GM12873 (cell line): Measurements from ENCODE around the gene CCIN.

Source experiments
- CTCF ChIP-seq: IDR thresholded peaks from 2 replicates; pipeline ENCODE4 v1.5.1; 2012; ENCODE audit warnings: low read depth, mild to moderate bottlenecking, moderate library complexity, low read length, control low read depth; ENCODE audit not compliant: insufficient read depth; ENCODE audit errors: missing control alignments

Gene CCIN

GRCh38 chr9:36148311-36149051 lies 20.7 kb upstream of the CCIN start:
- no peak for TF ChIP-seq CTCF

GRCh38 chr9:36149197-36149596 lies 20.0 kb upstream of the CCIN start:
- TF ChIP-seq CTCF, result no peak

GRCh38 chr9:36150574-36151315 lies 18.4 kb upstream of the CCIN start:
- no peak for TF ChIP-seq CTCF

- no peak for TF ChIP-seq CTCF
These were observed 17.6 kb upstream of the CCIN start for GRCh38 chr9:36151316-36152210.

GRCh38 chr9:36152741-36153438 lies 16.3 kb upstream of the CCIN start:
- TF ChIP-seq CTCF, result no peak

GRCh38 chr9:36153746-36154145 lies 15.4 kb upstream of the CCIN start:
- no peak for TF ChIP-seq CTCF
